HuH-7 (cell line): ENCODE results near the gene FEN1.

Experiments used
- DNase-seq: peaks from one replicate; pipeline ENCODE4 v3.0.0; 2011; ENCODE audit warnings: low spot score

The FEN1 gene

GRCh38 chr11:61775106-61775505, 17.6 kb upstream of the FEN1 start:
- DNase-seq = no peak

GRCh38 chr11:61775606-61776554, 16.8 kb upstream of the FEN1 start:
- no peak for DNase-seq

- peak; percentile 100 for DNase-seq
Observed at GRCh38 chr11:61776561-61777075, 16.1 kb upstream of the FEN1 start.

DNA sequence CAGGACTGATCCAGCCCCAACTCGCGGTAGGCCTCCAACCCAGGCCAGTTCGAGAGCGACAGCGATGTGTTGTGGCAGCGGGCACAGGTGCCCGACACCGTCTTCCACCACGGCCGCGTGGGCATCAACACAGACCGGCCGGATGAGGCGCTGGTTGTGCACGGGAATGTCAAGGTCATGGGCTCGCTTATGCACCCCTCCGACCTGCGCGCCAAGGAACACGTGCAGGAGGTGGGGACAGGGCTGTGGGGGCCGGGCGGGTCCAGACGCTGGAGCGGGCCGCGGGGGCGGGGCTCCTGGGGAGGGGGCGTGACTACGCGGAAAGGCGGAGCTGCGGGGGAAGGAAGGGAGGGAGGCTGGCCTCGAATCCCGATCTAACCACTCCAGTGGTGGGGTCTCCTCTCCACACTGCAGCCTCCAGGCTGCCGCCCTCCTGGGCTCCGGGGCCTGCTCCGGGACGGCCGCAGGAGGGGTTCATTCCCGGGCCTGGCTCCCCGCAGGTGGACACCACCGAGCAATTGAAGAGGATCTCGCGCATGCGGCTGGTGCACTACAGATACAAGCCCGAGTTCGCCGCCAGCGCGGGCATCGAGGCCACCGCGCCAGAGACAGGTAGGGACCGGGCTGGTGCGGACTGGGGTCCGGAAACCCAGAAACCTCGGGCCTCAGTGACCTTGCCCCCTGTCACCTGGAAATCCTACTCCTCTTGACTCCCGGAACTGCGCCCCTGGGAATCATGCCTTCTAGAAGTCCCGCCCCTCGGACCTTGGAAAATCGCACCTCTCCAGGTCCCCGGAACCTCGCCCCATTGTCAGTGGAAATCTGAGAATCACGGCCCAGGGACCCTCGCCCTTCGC, 15.2 kb upstream of the FEN1 start:
- no peak for DNase-seq

DNA sequence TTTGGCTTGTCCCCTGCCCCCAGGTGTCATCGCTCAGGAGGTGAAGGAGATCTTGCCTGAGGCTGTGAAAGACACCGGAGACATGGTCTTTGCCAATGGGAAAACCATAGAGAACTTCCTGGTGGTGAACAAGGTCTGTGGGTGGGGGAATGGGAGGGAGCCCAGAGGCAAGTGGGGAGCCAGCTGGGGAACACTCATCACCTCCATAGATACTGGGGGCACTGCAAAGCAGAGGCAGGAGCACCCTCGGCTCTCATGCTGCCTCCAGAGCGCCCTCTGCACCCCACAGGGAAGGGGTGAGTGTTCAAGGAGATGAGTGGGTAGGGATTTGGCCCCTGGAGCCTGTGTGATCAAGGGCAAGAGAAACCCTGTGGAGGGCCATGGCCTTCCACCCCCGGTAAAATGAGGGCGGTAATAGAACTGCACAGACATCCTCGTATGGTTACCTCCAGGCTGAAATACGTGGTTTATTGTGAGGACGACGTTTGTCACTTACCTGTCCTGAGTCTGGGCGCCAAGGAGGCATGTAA, 14.3 kb upstream of the FEN1 start:
- DNase-seq = no peak

GRCh38 chr11:61778920-61779650, 13.6 kb upstream of the FEN1 start:
- no peak for DNase-seq

DNA sequence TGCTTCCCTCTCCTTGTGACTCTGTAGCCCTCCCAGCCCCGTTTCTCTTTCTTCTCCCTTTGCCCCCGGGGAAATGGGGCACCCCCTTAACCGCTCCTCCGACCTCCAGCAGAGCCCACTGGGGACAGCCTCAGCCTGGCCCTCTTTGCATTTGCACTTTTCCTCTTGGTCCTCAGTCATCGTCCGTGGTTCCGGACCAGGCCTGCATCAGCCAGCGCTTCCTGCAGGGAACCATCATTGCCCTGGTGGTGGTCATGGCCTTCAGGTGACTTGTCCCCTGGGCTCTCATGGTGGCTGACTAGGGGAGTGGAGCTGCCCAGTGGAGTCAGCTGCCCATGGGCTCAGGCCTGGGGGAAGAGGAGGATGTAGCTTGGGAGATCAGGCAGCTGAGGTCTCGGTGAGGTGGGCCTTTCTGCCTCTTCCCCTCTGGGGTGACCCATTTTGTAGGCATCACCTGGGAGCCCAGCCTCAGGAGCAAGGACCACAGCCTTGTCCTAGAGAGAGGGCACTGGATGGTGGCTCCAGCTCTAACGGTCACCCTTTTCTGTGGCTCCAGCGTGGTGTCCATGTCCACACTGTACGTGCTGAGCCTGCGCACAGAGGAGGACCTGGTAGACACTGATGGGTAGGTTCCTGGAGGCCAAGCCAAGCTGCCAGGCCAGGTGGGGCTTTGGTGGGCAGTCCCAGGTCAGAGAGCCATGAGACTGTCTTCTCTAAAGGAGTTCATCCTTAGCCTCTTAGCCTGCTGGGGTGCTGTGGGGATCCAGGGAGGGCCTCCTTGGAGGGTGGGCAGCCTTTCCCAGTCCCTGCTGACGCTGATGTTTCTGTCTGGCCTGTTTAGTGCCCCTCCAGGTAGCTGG, 12.8 kb upstream of the FEN1 start:
- DNase-seq = no peak

GRCh38 chr11:61780581-61781162, 12.0 kb upstream of the FEN1 start:
- no peak for DNase-seq

DNA sequence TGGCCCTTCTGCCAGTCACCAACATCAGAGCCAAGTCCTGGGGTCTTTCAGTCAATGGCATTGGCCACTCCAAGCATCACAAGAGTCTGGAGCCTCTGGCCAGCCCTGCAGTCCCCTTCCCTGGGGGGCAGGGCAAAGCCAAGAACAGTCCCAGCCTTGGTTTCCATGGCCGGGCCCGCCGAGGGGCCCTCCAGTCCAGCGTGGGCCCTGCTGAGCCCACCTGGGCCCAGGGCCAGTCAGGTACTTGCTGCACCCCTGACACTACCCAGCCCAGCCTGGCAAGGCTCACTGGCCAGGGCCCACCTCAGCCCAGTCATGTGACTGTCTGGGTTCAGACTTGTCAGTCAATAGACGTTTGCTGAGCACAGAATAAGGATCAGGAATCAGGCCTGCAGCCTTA, 11.1 kb upstream of the FEN1 start:
- DNase-seq = no peak

- no peak for DNase-seq
Observed at GRCh38 chr11:61782299-61782698, 10.4 kb upstream of the FEN1 start.

DNA sequence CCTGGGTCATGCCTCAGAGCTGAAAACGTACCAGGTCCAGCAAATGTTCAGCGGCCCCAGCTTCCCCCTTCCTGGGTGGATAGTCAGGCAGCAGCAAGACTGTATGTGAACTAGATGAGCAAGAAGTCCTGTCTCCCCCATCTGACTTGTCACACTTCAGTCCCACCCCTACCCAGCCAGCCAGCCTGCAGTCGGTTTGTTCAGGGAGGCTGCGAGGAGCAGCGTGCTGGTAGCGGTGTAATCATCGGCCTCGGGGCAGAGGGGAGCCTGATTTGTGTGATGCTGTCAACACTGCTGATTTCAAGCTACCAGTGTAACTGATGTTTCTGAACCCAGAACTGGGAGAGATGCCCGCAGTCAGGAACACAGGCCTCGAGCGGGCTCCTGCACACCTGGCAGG, 9.9 kb upstream of the FEN1 start:
- DNase-seq = no peak

GRCh38 chr11:61783717-61784505, 8.8 kb upstream of the FEN1 start:
- DNase-seq = no peak

DNA sequence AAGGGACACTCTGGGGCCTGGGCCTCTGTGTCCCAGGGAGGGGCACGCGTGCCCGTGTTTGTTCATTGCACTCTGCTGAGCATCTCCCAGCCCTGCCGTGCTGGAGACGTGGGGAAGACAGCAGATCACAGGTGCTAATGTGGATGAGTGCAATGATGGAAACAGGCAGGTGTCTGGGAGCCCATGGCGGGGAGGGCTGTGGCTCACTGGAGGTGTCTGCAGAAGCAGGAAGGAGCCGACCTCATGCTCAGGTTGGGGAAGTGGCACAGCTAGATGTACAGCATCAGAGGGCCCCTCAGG, 8.3 kb upstream of the FEN1 start:
- no peak for DNase-seq

DNA sequence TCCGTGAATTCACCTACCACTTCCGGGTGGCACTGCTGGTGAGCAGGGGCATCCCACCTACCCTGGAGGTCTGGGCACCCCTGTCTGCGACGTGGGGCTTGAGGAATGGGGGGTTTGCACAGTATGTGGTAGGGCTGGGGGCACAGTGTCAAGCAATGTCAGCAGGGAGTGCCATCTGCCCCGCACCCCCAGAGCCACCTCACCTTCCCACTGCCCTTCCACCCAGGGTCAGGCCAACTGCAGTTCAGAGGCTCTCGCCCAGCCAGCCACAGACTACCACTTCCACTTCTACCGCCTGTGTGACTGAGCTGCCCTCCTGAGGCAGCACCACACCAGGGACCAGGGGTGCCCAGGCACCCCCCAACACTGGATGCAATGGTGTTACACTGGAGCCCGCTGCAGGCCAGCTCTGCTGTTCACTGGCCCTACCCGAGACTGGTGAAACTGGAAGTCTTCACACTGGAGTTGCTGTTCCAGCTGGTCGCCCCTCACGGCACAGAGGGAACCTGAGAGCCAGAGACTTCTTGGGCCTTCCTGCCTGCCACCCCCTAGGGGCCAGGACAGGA, 6.8 kb upstream of the FEN1 start:
- no peak for DNase-seq

DNA sequence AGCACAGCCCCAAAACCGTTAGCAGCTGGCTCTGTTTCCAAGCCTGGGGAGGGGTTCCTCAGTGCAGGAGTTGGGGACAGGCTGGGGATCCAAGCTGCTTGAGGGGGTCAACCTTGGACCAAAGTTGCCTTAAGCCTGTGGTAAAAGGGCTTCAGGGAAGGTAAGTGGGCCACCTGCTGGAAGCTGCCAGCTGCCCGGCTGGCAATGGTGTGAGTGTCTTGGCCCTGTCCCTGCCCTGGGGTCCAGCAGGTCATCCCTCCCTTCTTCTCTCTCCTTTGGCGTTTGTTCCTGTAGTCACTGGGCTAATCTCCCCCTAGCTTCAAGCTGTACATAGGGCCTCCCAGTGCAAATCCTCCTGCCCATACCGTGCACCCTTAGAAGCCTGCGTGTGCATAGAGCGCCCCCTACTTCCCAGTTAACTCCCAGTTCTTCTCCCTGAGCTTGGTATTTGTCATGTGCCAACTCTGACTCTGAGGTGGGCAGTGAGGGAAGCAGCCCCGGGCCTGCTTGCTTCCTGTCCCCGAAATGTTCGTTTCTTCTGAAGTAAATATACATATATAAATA, 4.7 kb upstream of the FEN1 start:
- peak; percentile 98 for DNase-seq

- DNase-seq = peak; percentile 80
Observed at GRCh38 chr11:61791737-61792309, 888 bp upstream of the FEN1 start.

- DNase-seq = no peak
Observed at GRCh38 chr11:61793083-61793828, 545 bp downstream of the FEN1 start.

DNA sequence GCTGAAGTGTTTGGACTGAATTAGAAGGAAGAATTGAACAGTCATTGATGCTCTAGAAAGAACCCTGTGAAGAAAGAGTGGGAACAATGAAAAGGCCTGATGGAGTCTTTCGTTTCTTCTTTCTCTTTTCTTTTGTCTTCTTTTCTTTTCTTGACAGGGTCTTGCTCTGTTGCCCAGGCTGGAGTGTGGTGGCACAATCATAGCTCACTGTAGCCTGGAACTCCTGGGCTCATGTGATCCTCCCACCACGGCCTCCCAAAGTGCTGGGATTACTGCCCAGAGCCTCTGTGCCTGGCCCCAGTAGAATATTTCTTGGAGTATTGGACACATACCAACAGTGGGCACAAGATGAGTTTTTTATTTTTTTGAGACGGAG, 1.1 kb downstream of the FEN1 start:
- DNase-seq = no peak
